KOPT-K1 (cell line): ENCODE results near the gene FAS.
"Not testable (repeated sequence)": the region's sequence is repeated elsewhere in the genome, so short reads cannot be mapped to it uniquely, and the experiment has no call there.

Experiments
- H3K27ac ChIP-seq: fragments of 200-600 bp; sonication (generic); 2 replicates; pipeline ENCODE4 v1.5.1; 2016; ENCODE audit warnings: antibody characterized with exemption, mild to moderate bottlenecking, low read depth, low read length; ENCODE audit not compliant: poor library complexity, severe bottlenecking
- H3K36me3 ChIP-seq: fragments of 200-600 bp; sonication (generic); 2 replicates; pipeline ENCODE4 v1.5.1; 2017; ENCODE audit warnings: antibody characterized with exemption, mild to moderate bottlenecking, low read length, moderate library complexity; ENCODE audit not compliant: insufficient read depth
- H3K9me3 ChIP-seq: fragments of 200-600 bp; sonication (generic); 2 replicates; pipeline ENCODE4 v1.5.1; 2017; ENCODE audit warnings: antibody characterized with exemption, low read length, mild to moderate bottlenecking; ENCODE audit not compliant: insufficient read depth, poor library complexity, severe bottlenecking

FAS gene

GRCh38 chr10:88995156-88995876 is 4.7 kb downstream of the FAS start:
- no peaks in the 10 kb centered on the region for H3K36me3 ChIP-seq
- peak overlapping the region; percentile 60 for H3K27ac ChIP-seq
- H3K9me3 ChIP-seq: no peaks in the 10 kb centered on the region

GRCh38 chr10:88996927-88997326 is 6.3 kb downstream of the FAS start:
- no peak overlapping the region for H3K27ac ChIP-seq

GRCh38 chr10:88999625-89000024 is 9.0 kb downstream of the FAS start:
- Histone ChIP-seq H3K9me3 (no peaks in the 10 kb centered on the region), H3K27ac (peak overlapping the region; percentile 56), H3K36me3 (peaks cover 14% of the 10 kb centered on the region)

More at GRCh38 chr10:88996927-88997326, 6.3 kb downstream of the FAS start:
- Histone ChIP-seq H3K9me3 (no peaks in the 10 kb centered on the region), H3K36me3 (no peaks in the 10 kb centered on the region)

GRCh38 chr10:89001024-89001728 is 10.6 kb downstream of the FAS start:
- no peaks in the 10 kb centered on the region for H3K9me3 ChIP-seq
- peak overlapping the region; percentile 56 for H3K27ac ChIP-seq
- H3K36me3 ChIP-seq: peaks cover 14% of the 10 kb centered on the region

GRCh38 chr10:89001729-89002072 is 11.1 kb downstream of the FAS start:
- H3K9me3 ChIP-seq: no peaks in the 10 kb centered on the region
- peak overlapping the region; percentile 56 for H3K27ac ChIP-seq
- peaks cover 14% of the 10 kb centered on the region for H3K36me3 ChIP-seq

- no peaks in the 10 kb centered on the region for H3K9me3 ChIP-seq
- peaks cover 18% of the 10 kb centered on the region for H3K36me3 ChIP-seq
- peak overlapping the region; percentile 56 for H3K27ac ChIP-seq
Measured at GRCh38 chr10:89002226-89002978, 11.8 kb downstream of the FAS start.

- H3K9me3 ChIP-seq: no peaks in the 10 kb centered on the region
- no peak overlapping the region for H3K27ac ChIP-seq
- peaks cover 26% of the 10 kb centered on the region for H3K36me3 ChIP-seq
Measured at GRCh38 chr10:89003344-89003743, 12.7 kb downstream of the FAS start.

GRCh38 chr10:89007129-89007893 is 16.7 kb downstream of the FAS start:
- no peaks in the 10 kb centered on the region for H3K9me3 ChIP-seq
- peaks cover 65% of the 10 kb centered on the region for H3K36me3 ChIP-seq
- no peak overlapping the region for H3K27ac ChIP-seq

GRCh38 chr10:89018700-89019346 is 28.2 kb downstream of the FAS start:
- H3K27ac ChIP-seq: not testable (repeated sequence)
- H3K36me3 ChIP-seq: peaks cover 44% of the 10 kb centered on the region
- peaks cover 31% of the 10 kb centered on the region for H3K9me3 ChIP-seq

GRCh38 chr10:89019569-89020327 is 29.1 kb downstream of the FAS start:
- H3K27ac ChIP-seq: no peak overlapping the region
- peaks cover 31% of the 10 kb centered on the region for H3K9me3 ChIP-seq
- peaks cover 35% of the 10 kb centered on the region for H3K36me3 ChIP-seq

- H3K27ac ChIP-seq: not testable (repeated sequence)
- peaks cover 32% of the 10 kb centered on the region for H3K36me3 ChIP-seq
- peaks cover 31% of the 10 kb centered on the region for H3K9me3 ChIP-seq
Measured at GRCh38 chr10:89021526-89021925, 30.9 kb downstream of the FAS start.

GRCh38 chr10:89022734-89023133 is 32.1 kb downstream of the FAS start:
- H3K9me3 ChIP-seq: peaks cover 31% of the 10 kb centered on the region
- no peak overlapping the region for H3K27ac ChIP-seq
- H3K36me3 ChIP-seq: peaks cover 32% of the 10 kb centered on the region

- H3K9me3 ChIP-seq: peaks cover 6% of the 10 kb centered on the region
- no peak overlapping the region for H3K27ac ChIP-seq
- H3K36me3 ChIP-seq: peaks cover 7% of the 10 kb centered on the region
Measured at GRCh38 chr10:89025453-89025852, 34.9 kb downstream of the FAS start.

- Histone ChIP-seq H3K36me3 (no peaks in the 10 kb centered on the region), H3K9me3 (no peaks in the 10 kb centered on the region), H3K27ac (no peak overlapping the region)
Measured at GRCh38 chr10:89029181-89029580, 38.6 kb downstream of the FAS start.
